HL-60/S4 (cell line): ENCODE data around the gene RAC3.

Experiments
- in situ Hi-C: fragments of 300-500 bp; cut with MboI; formaldehyde crosslinking; loops from 2 replicates; pipeline ENCODE4 v1.14.3; 2022; ENCODE audit warnings: low sequenced_read_pairs

RAC3 gene

GRCh38 chr17:81998691-81999438 lies 32.6 kb upstream of the RAC3 start:
- in situ Hi-C loops = no loop called here

DNA sequence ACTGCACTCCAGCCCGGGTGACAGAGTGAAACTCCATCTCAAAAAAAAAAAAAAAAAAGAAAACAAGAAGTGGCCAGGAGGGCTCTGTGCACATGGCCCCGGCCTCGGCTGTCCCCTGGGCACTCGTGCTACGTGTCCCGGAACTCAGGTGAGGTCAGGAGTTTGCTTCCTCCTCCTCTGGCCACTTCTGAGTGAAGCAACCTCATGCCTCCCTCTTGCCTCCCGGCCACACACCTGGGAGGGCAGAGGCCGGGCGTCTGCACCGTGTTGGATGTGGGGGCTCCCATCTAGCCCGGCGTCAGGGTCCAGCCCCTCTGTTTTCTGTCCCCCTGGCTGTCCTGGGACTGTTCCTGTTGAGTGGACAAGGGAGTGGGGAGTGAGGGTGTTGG lies 31.9 kb upstream of the RAC3 start:
- in situ Hi-C loops = no loop called here

DNA sequence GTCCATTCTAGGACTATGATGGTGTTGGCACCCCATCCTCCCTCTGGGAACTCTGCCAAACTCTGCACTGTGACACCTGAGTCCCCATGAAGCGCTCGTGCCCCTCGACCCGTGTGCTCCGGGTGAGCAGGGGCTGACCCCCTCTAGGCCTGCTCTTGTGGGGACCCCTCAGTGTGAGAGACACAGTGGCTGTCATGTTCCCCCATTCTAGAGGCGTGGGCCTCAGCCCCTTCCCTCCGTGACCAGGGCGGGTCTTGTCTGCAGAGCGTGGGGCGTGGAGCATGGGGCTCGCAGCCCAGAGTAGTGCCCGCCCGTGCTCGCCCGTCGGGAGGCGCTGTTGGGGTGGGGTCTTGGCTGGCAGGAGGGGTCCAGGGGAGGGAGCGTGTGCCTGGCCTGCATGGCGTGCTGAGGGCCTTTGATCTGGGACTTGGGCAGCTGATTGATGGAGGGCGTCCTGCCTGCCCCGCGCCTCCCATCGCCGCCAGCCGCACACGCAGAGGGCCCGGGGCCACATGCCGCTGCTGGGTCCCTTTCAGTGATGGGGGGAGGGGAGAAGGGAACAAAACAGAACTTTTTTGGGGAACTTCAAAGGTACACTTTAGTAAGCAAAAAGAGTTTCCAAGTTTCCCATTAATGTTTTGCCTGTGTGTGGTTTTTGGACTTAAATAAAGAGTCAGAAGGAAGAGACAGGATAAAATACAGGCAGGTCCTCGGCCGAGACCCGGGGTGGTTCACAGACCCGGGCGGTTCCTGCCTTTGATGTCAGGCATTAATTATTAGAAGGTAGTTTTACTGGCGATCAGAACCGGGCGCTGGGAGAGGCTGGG lies 31.3 kb upstream of the RAC3 start:
- in situ Hi-C loops = no loop called here

- in situ Hi-C loops = no loop called here
These were observed 30.5 kb upstream of the RAC3 start for GRCh38 chr17:82000803-82001570.

- in situ Hi-C loops = no loop called here
These were observed 29.9 kb upstream of the RAC3 start for GRCh38 chr17:82001571-82002056.

GRCh38 chr17:82003411-82004381 lies 27.8 kb upstream of the RAC3 start:
- in situ Hi-C loops = no loop called here

DNA sequence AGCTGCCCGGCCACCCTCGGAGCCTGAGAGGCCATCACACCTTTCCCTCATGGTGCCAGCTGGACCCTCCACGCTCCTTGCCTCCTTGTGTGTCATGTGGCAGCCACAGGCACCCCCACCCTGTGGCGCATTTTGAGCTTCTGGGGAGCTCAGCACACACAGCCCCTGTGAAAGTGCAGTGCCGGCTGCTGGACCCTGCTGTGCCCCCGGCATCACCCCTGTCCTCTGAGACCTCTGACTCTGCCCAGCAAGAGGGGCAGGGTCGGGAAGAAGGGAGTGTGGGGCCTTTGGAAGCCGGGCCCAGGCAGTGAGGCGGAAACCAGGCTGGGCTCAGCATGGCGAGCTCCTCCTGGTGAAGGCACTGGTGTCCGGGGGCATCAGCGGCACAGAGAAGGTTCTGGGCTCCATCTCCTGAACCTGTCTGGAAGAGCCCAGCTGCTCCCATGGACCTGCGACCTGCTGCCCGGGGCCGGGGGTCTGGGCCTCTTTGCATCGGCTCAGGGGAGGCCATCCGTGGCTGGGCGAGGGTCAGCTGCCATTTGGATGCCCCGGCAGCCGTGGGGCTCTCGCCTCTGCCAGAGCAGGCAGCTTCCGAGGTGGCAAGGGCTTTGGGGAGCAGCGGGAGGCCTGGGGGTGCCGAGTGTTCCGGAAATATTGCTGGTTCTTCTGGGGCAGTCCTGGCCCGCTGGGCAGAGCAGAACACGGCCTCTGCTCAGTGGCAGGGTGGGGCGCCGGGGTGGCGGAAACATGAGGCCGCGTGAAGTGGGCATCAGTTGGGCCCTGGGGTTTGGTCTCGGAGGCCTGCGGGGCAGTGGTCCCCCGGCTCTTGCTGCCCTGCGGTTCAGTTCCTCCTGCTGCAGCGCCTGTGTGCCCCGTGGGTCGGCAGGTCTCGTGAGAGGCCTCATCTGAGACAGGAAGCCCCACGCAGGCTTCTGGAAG lies 26.7 kb upstream of the RAC3 start:
- in situ Hi-C loops = no loop called here

DNA sequence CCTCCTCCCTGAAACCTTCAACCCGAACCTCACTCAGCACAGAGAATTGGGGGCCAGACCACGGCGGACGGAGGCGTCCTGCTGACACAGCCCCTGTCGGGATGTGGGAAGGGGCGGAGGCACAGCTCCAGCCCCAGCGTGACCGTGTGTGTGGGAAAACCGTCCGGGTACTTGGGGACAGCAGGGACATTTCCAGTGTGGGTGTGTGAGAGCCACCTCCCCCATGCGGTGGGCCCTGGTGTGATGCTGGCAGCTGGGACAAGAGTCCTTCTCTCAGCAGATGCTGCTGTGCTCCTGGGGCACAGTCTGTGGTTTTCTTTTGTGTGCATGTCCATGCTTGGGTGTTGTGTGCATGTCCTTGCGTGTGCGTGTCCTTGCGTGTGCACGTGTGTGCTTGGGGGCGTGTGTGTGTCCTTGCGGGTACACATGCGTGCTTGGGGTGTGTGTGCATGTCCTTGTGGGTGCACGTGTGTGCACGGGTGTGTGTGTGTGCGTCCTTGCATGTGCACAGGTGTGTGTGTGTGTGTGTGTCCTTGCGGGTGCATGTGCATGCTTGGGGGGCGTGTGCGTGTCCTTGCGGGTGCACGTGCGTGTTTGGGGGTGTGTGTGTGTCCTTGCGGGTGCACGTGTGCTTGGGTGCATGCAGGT lies 25.7 kb upstream of the RAC3 start:
- in situ Hi-C loops = no loop called here

DNA sequence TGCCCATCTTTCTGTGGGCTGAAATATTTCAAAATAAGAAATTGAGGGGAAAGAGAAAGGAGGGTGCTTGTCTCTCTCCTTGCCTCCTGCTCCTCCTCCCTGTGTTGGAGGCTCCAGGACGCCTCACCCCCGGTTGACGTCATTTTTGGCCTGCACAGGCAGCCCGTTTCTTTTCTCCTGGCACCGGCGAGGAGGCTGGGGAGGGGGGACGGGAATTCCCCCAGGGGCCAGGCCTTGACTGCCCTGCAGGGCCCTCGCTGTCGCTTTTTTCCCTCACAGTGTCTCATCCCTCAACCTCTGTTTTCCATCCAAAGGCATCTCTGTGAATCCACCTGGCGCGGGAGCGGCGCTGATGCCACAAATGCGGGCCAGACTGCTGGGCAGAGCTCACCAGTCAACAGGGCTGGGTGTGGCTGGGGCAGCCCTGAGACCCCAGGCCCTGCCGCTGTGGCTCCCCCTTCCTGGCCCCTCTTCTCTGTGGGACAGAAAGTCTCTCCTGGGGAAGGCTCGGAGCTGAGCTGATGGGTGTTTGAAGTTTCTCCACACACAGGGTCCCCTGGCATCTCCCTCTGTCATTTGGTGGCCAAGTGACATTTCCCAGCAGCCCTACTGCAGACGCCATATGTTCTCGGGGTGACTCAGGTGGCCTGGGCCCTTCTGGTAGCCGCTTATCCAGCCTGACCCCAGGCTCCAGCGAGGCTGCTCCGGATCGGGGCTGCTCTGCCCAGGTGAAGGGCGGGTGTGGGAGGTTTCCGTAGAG lies 24.8 kb upstream of the RAC3 start:
- in situ Hi-C loops = no loop called here

- in situ Hi-C loops = no loop called here
These were observed 24.3 kb upstream of the RAC3 start for GRCh38 chr17:82007228-82007494.

DNA sequence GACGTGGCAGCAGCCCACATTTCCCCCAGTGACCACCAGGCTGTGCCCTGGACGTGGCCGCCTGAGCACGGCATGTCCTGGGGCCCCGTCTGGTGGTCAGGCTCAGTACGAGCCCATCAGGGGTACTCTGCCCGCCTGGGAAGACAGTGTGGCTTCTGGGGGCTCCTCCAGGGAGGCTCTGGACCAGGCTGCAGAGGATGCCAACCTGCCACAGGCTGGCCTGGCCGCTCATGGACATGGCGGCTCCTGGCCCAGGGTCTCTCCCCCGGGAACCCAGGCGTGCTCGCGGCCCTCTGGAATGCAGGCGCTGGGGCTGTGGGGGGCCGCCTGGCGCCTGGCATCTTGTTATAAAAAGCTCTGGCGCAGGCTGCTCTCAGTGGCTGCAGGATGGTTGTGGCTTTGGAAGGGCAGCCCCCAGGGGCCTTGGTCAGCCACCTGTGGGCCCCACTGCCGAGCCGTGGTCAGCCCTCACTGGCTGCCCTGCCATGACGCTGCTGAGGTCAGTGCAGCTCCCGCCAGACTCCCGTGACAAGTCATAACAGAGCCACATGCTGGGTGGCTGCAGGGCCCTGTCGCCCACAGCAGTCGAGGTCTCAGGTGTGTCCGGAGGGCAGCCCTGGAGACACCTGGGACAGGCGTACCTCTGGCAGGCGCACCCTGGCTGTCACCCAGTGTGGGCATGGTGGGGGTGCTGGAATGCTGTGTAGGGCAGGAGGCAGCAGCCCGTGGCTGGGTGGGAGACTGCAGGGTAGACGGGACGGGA lies 23.8 kb upstream of the RAC3 start:
- in situ Hi-C loops = no loop called here

GRCh38 chr17:82008258-82008940 lies 23.1 kb upstream of the RAC3 start:
- in situ Hi-C loops = no loop called here

DNA sequence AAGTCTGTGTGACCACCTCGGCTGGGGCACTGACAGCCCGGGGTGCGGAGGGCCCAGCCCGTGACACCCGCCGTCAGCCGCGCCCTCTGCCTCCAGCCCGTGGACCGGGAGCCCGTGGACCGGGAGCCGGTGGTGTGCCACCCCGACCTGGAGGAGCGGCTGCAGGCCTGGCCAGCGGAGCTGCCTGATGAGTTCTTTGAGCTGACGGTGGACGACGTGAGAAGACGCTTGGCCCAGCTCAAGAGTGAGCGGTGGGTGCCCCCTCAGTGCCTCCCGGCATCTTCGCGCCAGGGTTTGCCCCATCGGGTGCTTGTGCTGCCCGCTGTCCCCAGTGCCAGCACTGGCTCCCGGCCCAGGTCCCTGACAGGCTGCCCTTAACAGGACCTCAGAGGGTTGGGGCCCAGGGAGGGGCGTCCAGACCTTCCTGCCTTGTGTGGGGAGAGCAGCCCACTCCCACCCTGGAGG lies 22.5 kb upstream of the RAC3 start:
- in situ Hi-C loops = no loop called here

- in situ Hi-C loops = no loop called here
These were observed 22.1 kb upstream of the RAC3 start for GRCh38 chr17:82009413-82009812.

DNA sequence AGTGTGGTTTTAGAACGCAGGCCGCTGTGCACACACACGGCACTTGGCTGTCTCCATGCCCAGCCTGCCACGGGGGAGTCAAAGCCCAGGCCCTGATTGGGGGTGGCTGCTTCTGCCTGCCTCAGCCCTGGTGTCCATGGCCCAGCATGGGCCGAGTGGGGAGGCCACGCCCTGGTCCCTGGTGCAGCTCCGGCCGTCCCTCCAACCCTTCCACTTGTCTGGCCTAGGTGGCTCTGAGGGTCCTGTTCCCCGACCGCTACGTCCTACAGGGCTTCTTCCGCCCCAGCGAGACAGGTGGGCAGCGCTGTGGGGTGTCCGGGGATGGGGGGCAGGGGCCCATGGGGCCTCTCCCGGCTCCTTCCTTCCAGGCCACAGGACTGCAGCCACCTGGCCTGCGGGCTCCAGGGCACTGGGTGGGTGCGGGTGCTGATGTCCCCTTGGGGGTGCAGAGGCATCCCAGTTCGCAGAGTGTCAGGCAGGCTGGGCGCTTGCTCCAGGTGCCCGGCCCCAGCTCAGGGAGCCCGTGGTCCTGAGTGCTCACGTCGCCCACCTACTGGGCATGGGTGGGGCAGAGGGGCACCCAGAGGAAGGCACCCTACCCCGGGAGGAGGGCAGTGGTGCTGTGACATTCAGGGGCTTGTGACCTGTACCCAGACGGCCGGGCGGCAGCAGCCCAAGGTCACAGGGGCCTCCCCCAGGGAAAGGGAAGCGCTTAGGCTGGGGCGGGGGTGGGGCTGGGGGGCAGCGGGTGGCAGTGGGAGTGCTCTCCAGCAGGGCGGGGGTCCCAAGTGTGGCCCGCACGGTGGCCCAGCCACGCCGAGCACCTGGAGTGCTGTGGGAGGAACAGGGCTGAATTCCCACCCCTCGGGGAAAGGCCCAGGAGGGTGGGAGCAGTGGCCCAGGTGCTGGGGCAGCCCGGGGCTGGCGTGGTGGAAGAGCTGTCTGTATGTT lies 20.6 kb upstream of the RAC3 start:
- in situ Hi-C loops = no loop called here
